SKM-1 (cell line): Measurements from ENCODE around the gene PORCN.
"Not testable (repeated sequence)": the region's sequence is repeated elsewhere in the genome, so short reads cannot be mapped to it uniquely, and the experiment has no call there.

Source experiments
- DNase-seq: peaks from one replicate; lab custom pipeline; 2025; ENCODE audit not compliant: unreplicated experiment; lab: John Stamatoyannopoulos, UW

PORCN gene

DNA sequence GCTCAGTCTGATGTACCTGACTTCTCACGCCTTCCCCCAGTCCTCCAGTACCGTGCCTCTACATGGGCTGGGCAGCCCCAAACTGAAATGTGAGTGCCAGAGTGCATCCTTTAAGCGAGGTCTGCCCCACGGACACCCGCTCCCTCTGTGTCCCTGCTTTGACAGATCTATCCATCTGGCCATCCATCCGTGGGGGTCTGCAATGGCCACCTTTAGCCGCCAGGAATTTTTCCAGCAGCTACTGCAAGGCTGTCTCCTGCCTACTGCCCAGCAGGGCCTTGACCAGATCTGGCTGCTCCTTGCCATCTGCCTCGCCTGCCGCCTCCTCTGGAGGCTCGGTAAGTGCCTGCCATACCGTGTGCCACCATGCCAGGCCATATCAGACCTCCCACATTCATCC is 827 bp downstream of the PORCN start:
- no peak for DNase-seq

GRCh38 chrX:48511560-48511959 is 2.8 kb downstream of the PORCN start:
- DNase-seq, result no peak

- no peak for DNase-seq
These were observed 3.7 kb downstream of the PORCN start for GRCh38 chrX:48512371-48512935.

- DNase-seq, result no peak
These were observed 4.9 kb downstream of the PORCN start for GRCh38 chrX:48513670-48514069.

DNA sequence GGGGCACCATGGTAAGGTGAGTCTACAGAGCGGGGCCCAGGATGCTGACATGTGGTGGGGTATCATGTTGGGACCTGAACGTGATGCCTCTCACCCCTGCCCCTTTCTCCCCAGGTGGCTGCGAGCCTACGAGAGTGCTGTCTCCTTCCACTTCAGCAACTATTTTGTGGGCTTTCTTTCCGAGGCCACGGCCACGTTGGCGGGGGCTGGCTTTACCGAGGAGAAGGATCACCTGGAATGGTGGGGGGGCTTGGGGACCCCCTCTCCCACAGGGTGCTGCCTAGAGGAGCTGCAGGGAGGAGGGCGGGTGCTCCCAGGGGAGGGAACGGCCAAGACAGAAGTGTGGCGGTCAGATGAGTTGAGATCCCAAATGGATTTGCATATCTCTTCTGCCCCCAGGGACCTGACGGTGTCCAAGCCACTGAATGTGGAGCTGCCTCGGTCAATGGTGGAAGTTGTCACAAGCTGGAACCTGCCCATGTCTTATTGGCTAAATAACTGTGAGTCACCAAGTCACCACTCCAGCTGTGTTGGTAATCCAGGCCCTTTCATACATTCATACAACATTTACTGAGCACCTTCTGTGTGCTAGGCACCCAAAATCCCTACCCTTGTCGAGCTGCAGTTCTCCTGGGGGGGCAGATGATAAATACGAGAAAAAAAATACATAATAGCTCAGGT is 5.5 kb downstream of the PORCN start:
- DNase-seq, result no peak

- no peak for DNase-seq
These were observed 6.2 kb downstream of the PORCN start for GRCh38 chrX:48514868-48515460.

GRCh38 chrX:48515842-48516241 is 7.0 kb downstream of the PORCN start:
- no peak for DNase-seq

DNA sequence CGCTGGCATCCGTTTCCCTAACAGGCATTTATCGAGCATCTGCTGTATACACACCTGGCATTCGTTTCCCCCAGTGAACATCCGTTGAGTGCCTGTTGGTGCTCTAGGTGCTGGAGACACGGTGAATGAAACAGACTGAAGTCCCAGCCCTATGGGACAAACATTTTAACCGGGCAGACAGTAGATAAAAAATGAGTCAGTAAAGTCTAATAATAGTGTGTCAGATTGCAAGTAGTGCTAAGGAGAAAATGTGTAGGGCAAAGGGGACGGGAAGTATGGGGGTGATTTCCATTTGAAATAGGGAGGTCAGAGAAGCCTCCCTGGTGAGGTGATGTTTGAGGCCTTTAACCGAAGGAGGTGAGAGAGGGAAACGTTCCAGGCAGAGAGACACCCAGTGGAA is 7.5 kb downstream of the PORCN start:
- DNase-seq, result no peak

GRCh38 chrX:48516987-48517386 is 8.2 kb downstream of the PORCN start:
- DNase-seq, result no peak

DNA sequence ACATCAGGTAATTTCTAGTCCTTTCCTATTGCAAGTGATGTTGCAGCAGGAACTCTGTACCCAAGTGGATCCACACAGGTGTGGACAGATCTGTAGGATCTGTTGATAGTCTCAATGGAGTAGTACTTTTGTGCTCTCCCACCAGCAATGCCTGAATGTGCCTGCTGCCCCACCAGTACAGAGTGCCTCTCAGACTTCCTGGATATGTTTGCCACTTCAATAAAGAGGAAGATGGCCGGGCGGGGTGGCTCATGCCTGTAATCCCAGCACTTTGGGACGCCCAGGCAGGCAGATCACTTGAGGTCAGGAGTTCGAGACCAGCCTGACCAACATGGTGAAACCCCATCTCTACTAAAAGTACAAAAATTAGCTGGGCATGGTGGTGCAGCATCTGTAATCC is 10.7 kb downstream of the PORCN start:
- not testable (repeated sequence) for DNase-seq

GRCh38 chrX:48520455-48520854 is 11.7 kb downstream of the PORCN start:
- DNase-seq, result no peak

DNA sequence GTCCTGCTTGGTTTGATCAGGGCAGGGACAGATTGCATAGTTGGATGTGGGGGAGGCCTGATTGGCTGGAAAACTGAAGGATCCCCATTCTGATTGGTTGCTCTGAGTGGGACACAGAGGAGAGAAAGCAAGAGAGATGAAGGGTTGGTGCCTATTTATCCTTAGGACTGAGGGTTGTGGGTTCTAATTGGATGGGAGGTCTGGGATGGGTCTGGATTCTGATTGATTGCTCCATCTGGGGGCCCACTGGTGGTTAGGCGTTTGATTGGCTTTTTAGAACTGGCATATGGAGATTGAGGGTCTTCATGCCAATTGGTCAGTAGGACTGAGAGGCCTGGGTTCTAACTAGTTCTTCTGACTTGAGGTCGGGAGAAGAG is 12.2 kb downstream of the PORCN start:
- no peak for DNase-seq

- DNase-seq, result peak; percentile 61
These were observed 12.8 kb downstream of the PORCN start, which contains the start of gene EBP for GRCh38 chrX:48521353-48522243. TSS of gene EBP (plus strand) at chrX:48521808. CDS start at chrX:48523772, 1,964 bp downstream.

DNA sequence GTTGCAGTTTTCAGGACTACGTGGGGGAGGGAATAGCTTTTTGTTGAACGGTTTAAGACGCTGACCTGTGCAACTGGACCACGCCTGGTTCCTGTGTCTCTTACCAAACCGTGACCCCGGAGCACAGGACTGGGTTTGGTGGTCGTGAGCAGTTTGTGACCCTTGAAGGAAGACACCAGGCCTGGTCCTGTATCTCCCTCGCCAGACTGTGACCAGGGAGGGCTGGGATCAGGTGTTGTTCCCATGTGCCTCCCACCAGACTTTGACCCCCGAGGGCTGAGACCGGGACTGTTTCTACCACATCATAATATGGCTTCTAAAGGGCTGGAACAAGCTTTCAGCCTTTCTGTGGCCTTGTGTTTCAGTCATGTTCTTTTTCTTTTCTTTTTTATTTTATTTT is 13.5 kb downstream of the PORCN start:
- no peak for DNase-seq

- DNase-seq, result no peak
These were observed 14.9 kb downstream of the PORCN start for GRCh38 chrX:48523682-48524081.

GRCh38 chrX:48525853-48526252 is 17.1 kb downstream of the PORCN start:
- DNase-seq, result not testable (repeated sequence)

DNA sequence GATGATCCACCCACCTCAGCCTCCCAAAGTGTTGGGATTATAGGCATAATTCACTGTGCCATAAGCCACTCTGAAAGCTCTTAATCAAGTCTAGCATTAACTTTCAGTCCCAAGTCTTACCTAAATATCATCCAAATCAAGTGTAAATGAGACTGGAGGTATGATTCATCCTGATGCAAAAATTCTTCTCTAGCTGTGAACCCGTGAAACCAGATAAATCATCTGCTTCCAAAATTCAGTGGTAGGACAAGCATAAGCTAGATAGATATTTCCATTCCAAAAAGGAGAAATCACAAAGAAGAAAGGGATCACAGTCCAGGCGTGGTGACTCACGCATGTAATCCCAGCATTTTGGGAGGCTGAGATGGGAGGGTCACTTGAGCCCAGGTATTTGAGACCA is 21.9 kb downstream of the PORCN start:
- no peak for DNase-seq

DNA sequence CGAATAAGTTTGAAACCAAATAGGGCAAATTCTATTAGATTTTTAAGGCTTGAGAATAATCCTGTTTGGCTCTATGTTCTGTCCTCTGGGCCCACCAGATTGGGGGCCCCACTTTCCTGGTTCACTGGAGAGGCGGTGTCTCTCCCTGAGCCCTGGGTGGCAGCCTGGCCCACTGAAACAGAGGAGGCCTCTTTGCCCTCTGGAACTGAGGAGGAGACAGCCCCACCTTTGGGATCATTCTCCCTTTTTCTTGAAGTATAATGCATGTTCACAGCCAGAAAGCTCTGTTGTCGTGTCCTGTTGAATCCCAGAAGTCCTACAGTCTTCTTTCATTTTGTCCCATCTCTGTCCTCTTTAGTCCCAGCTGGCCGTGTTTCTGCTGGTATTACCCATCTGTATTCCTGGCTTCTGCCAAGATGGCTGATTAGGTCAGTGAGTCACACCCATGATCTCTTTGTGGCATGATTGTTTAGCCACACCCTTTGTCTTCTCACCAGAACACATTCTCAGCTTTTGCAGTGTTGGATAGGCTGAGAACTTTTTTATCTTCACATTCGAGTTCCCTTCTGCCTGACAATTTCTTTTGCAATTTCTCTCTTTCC is 22.7 kb downstream of the PORCN start:
- no peak for DNase-seq

DNA sequence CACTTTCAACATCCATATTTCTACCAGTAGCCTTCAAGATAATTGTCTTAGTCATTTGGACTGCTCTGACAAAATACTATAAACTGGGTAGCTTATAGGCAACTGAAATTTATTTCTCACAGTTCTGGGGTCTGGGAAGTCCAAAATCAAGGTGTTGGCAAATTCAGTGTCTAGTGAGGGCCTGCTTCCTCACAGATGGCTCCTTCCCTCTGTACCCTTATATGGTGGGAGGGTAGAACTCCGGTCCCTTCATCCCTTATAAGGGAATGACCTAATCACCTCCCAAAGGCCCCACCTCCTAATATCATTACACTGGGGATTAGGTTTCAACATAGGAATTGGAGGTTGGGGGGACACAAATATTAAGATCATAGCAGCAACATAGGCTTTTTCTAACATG is 23.4 kb downstream of the PORCN start:
- DNase-seq, result no peak

GRCh38 chrX:48533165-48533564 is 24.4 kb downstream of the PORCN start:
- no peak for DNase-seq

DNA sequence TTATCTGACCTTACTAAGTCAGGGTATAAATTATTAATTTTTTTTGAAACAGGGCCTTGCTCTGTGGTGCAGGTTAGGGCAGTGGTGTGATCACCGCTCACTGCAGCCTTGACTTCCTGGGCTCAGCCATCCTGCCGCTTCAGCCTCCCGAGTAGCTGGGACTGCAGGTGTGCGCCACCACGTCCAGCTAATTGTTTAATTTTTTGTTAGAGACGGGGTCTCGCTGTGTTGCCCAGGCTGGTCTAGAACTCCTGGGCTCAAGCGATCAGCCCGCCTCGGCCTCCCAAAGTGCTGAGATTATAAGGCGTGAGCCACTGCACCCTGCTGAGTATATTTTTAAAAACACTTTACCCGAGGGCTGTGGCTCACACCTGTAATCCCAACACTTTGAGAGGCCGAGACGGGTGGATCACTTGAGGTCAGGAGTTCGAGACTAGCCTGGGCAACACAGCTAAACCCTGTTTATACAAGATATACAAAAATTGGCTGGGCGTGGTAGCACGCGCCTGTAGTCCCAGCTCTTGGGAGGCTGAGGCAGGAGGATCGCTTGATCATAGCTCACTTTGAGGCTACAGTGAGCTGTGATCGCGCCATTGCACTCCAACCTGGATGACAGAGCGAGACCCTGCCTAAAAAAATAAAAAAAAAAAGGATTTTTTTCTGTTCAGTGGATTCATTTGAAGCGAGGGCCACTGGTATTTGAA is 30.0 kb downstream of the PORCN start:
- no peak for DNase-seq
